Placental pericyte (primary cell): ENCODE measurements around the gene MOB3A. TPM values are rescaled to one million over a fixed set of nuclear protein-coding genes. Genes with fewer than 3 reads are reported as not detected.

Experiments used
- small RNA-seq: library from RNA; depleted of rRNA; stranded (forward); fragments of <200 nt; gene quantifications from one replicate; pipeline ENCODE3, GENCODE V24; 2012; ENCODE audit warnings: low replicate concordance
- total RNA-seq: library from RNA; depleted of rRNA; stranded (reverse); fragments of >200 nt; gene quantifications from 2 replicates; pipeline ENCODE4 v1.2.3, GENCODE V29; 2012

Gene MOB3A
- total RNA-seq, result 23.9 and 60.0 TPM in 2 replicates

GRCh38 chr19:2096034-2096479, at the start of gene MOB3A:
Gene MOB3A, minus strand, starts transcription at chr19:2096326. Its CDS starts 17,766 bp downstream, at chr19:2078560.

GRCh38 chr19:2096480-2097202, 515 bp upstream of the MOB3A start, which contains the start of gene IZUMO4:
Gene IZUMO4, plus strand, starts transcription at chr19:2096915. Its CDS starts 31 bp downstream, at chr19:2096946.

GRCh38 chr19:2050991-2051772, 44.9 kb downstream of the MOB3A start, which contains the start of gene MKNK2:
Gene MKNK2, minus strand, starts transcription at chr19:2051244. Its CDS starts 393 bp downstream, at chr19:2050851.

Small RNA genes within 50 kb of the gene (small RNA-seq; reads per million reads assigned to genes)
- gene AC007136.1, result not detected

Other genes with a start within 250 kb of the MOB3A start
- gene REXO1, start 247.8 kb downstream of the MOB3A start, total RNA-seq, result 19.9 and 28.1 TPM in 2 replicates
- 9.4 and 14.7 TPM in 2 replicates for gene KLF16, start 232.7 kb downstream of the MOB3A start, total RNA-seq
- 54.1 and 87.0 TPM in 2 replicates for gene ABHD17A, start 210.8 kb downstream of the MOB3A start, total RNA-seq
- gene ADAT3, start 190.9 kb downstream of the MOB3A start, total RNA-seq, result 5.7 and 6.4 TPM in 2 replicates
- gene SCAMP4, start 190.9 kb downstream of the MOB3A start, total RNA-seq, result 71.4 and 82.7 TPM in 2 replicates
- gene CSNK1G2, start 155.2 kb downstream of the MOB3A start, total RNA-seq, result 87.3 and 112 TPM in 2 replicates
- gene BTBD2, start 80.6 kb downstream of the MOB3A start, total RNA-seq, result 58.4 and 58.6 TPM in 2 replicates
- gene MKNK2, start 45.1 kb downstream of the MOB3A start, total RNA-seq, result 49.7 and 222 TPM in 2 replicates
- 1.0 and 1.8 TPM in 2 replicates for gene IZUMO4, start 589 bp upstream of the MOB3A start, total RNA-seq
- gene AP3D1, start 55.2 kb upstream of the MOB3A start, total RNA-seq, result 193 and 322 TPM in 2 replicates
- 7.7 and 17.0 TPM in 2 replicates for gene DOT1L, start 67.6 kb upstream of the MOB3A start, total RNA-seq
- 40.9 and 50.4 TPM in 2 replicates for gene PLEKHJ1, start 140.0 kb upstream of the MOB3A start, total RNA-seq
- 29.9 and 41.4 TPM in 2 replicates for gene SF3A2, start 140.5 kb upstream of the MOB3A start, total RNA-seq
- 0.29 and 1.1 TPM in 2 replicates for gene AMH, start 153.0 kb upstream of the MOB3A start, total RNA-seq
- 0.44 TPM in 1 of 2 replicates, not detected in the other for gene JSRP1, start 160.1 kb upstream of the MOB3A start, total RNA-seq
- not detected in 2 replicates for gene PEAK3, start 185.8 kb upstream of the MOB3A start, total RNA-seq
- under 0.01 TPM in 1 of 2 replicates, not detected in the other for gene LINGO3, start 211.8 kb upstream of the MOB3A start, total RNA-seq
- 70.0 and 79.5 TPM in 2 replicates for gene LSM7, start 232.3 kb upstream of the MOB3A start, total RNA-seq
- gene SPPL2B, start 232.4 kb upstream of the MOB3A start, total RNA-seq, result 39.9 and 40.9 TPM in 2 replicates